ENCODE measurements around the gene RBM19.

DNA sequence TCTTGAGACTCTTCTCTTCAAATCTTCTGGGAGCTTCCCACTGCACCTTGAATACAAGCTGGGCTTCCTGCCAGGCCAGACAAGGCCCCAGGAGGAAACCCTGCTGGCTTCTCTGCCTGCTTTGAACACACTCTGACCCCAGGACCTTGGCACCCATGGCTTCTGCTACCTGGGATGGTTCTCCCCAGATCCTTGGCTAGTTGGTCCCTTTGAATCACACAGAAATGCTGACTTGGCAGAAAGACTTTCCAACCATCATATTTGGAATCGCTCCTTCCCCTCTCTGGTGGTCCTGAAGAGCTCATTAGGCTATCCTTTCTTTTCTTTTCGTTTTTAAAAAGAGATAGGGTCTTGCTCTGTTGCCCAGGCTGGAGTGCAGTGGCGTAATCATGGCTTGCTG is 132.7 kb downstream of the RBM19 start:
- TF ChIP-seq POLR2A (IDR thresholded peaks at IDR 0.05): no peak
- TF ChIP-seq, protein P1, sequence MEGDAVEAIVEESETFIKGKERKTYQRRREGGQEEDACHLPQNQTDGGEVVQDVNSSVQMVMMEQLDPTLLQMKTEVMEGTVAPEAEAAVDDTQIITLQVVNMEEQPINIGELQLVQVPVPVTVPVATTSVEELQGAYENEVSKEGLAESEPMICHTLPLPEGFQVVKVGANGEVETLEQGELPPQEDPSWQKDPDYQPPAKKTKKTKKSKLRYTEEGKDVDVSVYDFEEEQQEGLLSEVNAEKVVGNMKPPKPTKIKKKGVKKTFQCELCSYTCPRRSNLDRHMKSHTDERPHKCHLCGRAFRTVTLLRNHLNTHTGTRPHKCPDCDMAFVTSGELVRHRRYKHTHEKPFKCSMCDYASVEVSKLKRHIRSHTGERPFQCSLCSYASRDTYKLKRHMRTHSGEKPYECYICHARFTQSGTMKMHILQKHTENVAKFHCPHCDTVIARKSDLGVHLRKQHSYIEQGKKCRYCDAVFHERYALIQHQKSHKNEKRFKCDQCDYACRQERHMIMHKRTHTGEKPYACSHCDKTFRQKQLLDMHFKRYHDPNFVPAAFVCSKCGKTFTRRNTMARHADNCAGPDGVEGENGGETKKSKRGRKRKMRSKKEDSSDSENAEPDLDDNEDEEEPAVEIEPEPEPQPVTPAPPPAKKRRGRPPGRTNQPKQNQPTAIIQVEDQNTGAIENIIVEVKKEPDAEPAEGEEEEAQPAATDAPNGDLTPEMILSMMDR (IDR thresholded peaks at IDR 0.05): no peak
